HUDEP-2 (cell line): ENCODE results near the gene ANKRD7.

Experiments used
- DNase-seq, 76 experiments: peaks; one replicate each; lab custom pipeline; 2025; ENCODE audit not compliant: unreplicated experiment in 76 of 76; lab: John Stamatoyannopoulos, UW

Gene ANKRD7, protein sequence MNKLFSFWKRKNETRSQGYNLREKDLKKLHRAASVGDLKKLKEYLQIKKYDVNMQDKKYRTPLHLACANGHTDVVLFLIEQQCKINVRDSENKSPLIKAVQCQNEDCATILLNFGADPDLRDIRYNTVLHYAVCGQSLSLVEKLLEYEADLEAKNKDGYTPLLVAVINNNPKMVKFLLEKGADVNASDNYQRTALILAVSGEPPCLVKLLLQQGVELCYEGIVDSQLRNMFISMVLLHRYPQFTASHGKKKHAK

GRCh38 chr7:118224521-118224920 lies at the start of gene ANKRD7:
Gene ANKRD7 (plus strand): TSS chr7:118224704. CDS start chr7:118224831, 127 bp downstream.
- no peak for DNase-seq

DNA sequence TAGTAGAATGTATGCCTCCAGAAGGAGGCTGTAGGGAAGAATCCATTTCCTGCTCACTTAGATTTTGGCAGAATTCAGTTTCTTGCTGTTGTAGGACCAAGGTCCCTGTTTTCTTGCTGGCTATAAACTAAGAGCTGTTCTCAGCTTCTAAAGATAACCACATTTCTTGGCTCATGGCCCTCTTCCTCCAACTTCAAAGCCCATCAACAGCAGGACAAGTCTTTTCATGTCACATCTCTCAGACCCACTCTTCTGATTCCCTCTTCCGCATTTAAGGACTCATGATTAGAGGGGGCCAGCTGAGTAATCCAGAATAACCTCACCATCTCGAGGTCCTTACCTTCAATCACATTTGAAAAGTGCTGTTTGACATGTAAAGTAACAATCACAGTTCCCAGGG lies 48.8 kb upstream of the ANKRD7 start:
- DNase-seq, result no peak

GRCh38 chr7:118179191-118179590 lies 45.3 kb upstream of the ANKRD7 start:
- DNase-seq, result no peak

- no peak for DNase-seq
These were observed 41.7 kb upstream of the ANKRD7 start for GRCh38 chr7:118182593-118183427.

- peak in 2 of 76 experiments; percentile 10 to 18 for DNase-seq
These were observed 41.1 kb upstream of the ANKRD7 start for GRCh38 chr7:118183428-118183785.

- peak in 75 of 76 experiments; percentile 50 to 96 (median 90) for DNase-seq
These were observed 40.5 kb upstream of the ANKRD7 start, which contains the start of gene LSM8 for GRCh38 chr7:118183786-118184564. Gene LSM8 (plus strand): TSS chr7:118184164. CDS start chr7:118184224, 60 bp downstream.

DNA sequence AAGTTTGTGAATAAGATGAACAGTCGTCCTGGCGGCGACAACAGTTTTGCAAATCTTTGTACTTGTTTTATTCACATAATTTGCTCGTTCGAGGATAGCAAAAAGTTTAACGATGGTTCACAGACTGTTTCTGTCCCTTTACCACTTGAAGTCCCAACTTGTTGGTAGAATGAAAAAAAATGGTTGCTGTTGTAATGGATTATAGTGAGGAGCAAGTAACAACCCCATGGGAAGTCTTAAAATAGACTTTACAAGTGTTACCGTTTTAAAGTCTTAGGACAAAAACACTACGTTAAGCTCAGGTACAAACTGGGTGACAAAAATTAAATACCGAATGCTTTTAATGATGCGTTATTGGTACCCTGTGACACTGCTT lies 40.0 kb upstream of the ANKRD7 start:
- DNase-seq, result no peak

- DNase-seq, result peak in 1 of 76 experiments; percentile 5
These were observed 39.2 kb upstream of the ANKRD7 start for GRCh38 chr7:118185163-118185860.

GRCh38 chr7:118186501-118186900 lies 38.0 kb upstream of the ANKRD7 start:
- peak in 3 of 76 experiments; percentile 13 to 20 (median 18) for DNase-seq

DNA sequence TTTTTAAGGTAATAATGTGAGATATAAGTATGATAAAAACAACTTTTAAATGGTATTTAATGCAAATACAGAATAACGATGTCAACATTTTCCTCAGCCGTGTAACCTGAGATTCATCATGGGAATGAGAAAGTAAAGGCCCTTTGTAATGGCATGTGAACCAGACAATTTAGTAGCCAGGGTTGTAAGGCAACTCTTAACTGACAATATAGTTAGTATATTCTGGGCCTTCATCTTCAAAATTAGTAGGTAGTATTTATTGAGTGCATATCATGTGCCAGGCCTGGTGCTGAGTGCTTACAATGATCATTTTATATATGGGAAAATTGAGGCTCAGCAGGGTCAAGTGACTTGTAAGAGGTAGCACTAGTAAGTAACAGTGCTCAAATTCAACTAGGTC lies 29.9 kb upstream of the ANKRD7 start:
- DNase-seq, result no peak

- DNase-seq, result peak in 48 of 76 experiments; percentile 1 to 64 (median 26)
These were observed 28.5 kb upstream of the ANKRD7 start for GRCh38 chr7:118195837-118196474.

DNA sequence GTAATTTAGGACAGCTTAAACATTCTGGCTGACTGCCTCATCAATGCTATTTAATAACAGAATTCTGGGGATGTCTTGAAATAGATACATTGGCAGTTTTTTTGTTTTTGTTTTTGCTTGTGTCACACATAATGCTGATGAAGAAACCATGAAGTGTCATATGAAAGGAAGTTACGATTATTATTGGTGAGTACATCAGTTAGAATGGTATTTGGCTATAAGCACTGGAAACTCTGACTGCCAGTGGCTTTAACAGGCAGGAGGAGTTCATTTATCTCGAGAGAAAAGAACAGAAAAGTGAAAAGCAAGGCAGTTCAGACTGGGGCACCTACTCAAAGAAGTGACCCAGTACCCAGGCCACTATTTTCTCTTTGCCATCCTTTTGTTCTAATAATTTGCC lies 22.4 kb upstream of the ANKRD7 start:
- DNase-seq, result no peak

DNA sequence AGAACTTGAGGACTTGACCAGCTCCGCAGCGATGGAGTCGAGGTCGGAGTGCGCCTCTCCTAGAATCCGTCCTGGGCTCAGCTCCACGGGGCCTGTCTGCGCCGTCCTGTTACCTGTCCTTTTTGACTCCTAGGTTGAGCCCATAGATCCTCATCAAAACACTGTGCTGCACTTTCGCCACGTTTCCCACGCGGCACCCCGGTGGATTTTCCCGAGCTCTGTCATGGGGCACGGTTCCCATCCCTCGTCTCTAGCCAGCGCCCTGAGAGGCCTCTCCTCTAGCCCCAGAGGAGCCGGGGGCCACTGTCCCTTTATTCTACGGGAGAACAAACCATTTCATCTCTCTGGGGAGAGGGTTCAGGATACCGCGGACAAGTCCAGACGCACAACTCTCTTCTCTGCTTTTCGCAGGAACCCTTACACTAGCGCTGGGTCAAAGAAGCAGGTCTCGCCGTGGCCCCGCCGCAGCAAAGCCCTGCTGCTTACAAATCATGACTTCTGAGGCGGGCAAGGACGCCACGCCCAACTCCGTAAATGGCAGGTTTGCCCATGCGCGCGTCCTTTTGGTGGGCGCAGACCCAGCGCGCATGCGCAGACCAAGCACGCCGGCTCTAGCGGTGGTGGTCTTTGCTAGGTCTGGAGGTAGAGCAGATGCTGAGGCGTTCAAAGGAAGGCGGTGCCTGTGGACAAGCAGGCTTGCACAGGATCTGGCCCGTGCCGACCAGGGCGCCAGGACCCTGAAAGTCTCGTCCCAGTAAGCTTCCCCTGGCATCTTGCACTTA lies 10.3 kb upstream of the ANKRD7 start:
- DNase-seq, result peak in 7 of 76 experiments; percentile 1 to 15 (median 4)

DNA sequence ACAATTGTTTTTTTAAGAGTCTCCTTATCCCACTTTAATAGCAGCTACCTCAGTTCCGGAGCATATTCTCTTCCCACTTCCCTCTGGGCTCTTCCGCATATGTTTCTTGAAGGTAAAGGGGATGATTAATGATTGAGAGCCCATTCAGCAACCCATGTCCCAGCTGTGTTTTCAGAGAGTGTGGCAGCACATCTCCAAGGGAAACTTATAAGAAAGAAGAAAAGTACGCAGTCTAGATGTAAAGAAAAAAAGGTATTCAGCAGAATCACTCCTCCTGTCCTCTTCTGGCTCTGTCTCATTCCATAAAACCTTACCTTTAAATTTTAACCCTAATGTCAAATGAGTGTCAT lies 9.7 kb upstream of the ANKRD7 start:
- DNase-seq, result no peak

DNA sequence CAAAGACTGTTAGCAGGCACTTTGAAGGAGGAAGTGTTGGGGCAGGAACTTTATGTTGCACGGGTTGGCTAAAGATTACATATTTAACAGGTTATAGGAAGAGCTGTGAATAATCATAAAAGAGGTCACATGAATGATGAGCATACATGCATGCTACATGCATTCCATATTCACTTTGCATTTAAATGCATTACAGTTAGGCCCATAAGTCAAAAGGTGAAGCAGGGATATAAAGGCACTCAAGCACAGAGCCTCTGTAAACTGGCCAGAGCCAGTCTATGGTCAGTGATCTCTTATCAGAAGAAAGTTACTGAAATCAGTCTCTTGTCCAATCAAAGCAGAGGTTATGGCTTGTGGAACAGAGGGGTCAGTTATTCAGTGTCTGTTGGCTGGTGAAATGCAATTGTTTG lies 7.3 kb upstream of the ANKRD7 start:
- DNase-seq, result no peak

DNA sequence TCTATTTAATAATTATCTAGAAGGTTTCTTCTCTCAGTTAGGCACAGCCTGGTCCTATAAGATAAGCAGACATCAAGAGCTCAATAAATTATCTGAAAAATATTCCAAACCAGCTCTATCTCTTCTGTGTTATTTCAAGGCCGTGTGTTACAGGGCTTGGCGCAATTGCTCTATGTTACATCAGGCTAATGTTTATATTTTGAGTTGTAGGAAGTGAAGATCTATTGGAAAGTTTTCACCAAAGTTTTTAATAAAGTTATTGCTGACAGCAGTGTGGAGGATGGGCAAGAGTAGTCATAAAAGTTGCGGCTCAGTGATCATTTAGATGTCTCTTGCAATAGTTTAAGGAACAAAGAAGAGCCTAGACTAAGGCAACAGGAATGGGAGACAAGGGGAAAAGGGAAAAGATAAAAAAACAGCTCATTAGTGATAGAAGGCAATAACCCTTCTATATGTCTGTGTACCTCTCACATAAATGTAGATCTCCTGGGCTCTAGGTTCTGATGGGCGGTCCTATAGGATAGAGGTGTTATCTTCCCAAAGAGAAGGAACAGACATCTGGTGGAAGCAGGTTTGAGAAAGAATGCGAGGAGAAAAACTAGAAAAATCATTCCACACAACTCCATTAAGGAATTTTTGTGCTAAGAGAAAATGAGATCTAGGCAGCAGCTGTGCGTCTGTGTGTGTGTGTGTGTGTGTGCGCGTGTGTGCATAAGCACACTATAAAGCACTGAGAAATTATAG lies 5.9 kb upstream of the ANKRD7 start:
- no peak for DNase-seq

DNA sequence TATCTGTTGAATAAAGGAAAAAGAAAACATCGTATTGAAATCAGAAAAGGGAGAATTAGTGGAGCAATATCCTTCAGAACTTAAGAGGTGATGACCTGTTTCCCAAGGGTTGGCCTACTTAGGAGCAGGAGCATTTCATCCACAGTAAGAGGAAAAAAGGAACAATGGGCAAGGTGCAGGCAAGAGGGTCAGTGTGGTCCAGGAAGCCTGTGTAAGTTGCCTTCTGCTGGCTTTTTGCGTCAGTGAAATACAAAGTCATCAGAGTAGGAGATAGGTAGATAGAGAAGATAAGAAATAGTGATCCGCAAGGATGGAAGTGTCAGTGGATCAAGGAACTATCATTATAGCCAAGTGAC lies 5.4 kb upstream of the ANKRD7 start:
- DNase-seq, result no peak

DNA sequence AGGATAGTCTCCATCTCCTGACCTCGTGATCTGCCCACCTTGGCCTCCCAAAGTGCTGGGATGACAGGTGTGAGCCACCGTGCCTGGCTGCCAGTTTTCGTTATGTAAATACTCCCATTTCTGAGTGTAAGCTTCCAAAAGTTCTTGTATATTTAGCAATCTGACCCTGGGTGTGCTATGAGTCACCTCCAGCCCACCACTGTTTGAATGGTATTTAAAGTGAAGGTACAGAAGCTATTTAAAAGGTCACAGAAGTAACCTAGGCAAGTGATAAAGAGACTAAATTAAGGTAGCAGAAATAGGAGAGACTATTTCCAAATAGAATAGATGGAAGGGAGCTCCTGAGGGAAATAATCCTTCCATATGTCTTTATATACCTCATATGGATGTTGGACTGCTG lies 3.9 kb upstream of the ANKRD7 start:
- DNase-seq, result no peak

DNA sequence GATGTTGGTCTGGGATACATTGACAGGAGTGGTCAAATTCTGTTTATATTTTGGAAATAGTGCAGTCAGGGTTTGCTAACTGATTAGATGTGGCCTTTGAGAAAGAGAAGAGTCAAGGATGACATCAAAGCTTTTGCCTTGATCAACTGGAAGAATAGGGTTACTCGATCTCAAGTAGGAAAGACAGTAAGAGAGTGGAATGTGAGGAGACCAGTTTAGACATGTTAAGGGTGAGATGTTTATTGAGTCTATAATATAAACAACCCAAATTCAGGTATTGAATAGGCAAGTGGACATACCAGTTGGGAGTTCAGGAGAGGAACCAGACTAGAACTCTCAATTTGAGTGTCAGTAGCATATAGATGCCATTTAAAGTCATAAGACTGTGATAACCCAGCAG lies 1.9 kb upstream of the ANKRD7 start:
- no peak for DNase-seq
